GM20000 (cell line): ENCODE measurements around the gene TPP1.

Source experiments
- DNase-seq: peaks from one replicate; pipeline ENCODE4 v3.0.0; 2012; ENCODE audit warnings: low spot score
- CTCF ChIP-seq: IDR thresholded peaks from 2 replicates; pipeline ENCODE4 v1.5.1; 2012; ENCODE audit warnings: mild to moderate bottlenecking, control low read depth; ENCODE audit errors: extremely low read depth, missing control alignments

The TPP1 gene

GRCh38 chr11:6638429-6638828 is 19.2 kb upstream of the TPP1 start:
- no peak for DNase-seq
- no peak for TF ChIP-seq CTCF

- no peak for TF ChIP-seq CTCF
- no peak for DNase-seq
These were observed 18.6 kb upstream of the TPP1 start for GRCh38 chr11:6637871-6638270.

- TF ChIP-seq CTCF, result no peak
- no peak for DNase-seq
These were observed 17.3 kb upstream of the TPP1 start for GRCh38 chr11:6636480-6636879.

- TF ChIP-seq CTCF, result no peak
- no peak for DNase-seq
These were observed 16.1 kb upstream of the TPP1 start for GRCh38 chr11:6635082-6635932.

GRCh38 chr11:6634534-6634933 is 15.3 kb upstream of the TPP1 start:
- no peak for TF ChIP-seq CTCF
- no peak for DNase-seq

- no peak for DNase-seq
- TF ChIP-seq CTCF, result no peak
These were observed 14.5 kb upstream of the TPP1 start for GRCh38 chr11:6633422-6634408.
